ENCODE data around the gene BAZ2B. TPM values are rescaled to one million over a fixed set of nuclear protein-coding genes. Genes with fewer than 3 reads are reported as not detected.

The BAZ2B gene
- total and polyA plus RNA-seq, 9 of the 15 experiments (the other 6 are each of a cell fraction or from before 2014, with no cell fraction given) = 7.5 to 38.6 (median 19.8) TPM

GRCh38 chr2:159402790-159403189 lies 213.6 kb downstream of the BAZ2B start:
- Histone ChIP-seq H3K9ac (ENCODE audit: insufficient read depth in 1 of 2, low read depth in 2 of 2, low read length in 2 of 2) (no peak overlapping the region), H3K4me1 (replicated peaks in 1 of 2; ENCODE audit: control insufficient read depth in 2 of 2, insufficient read depth in 2 of 2, low read length in 2 of 2) (no peaks in the 10 kb centered on the region)
- intact Hi-C loops (cut with micrococcal nuclease) = no loop called here
- no peak for TF ChIP-seq ZFP30 (CRISPR knock-in tag; IDR thresholded peaks at IDR 0.05; ENCODE audit: borderline replicate concordance)
- TF ChIP-seq EZH2 (IDR thresholded peaks at IDR 0.05; ENCODE audit: borderline replicate concordance, low read depth, low read length) = no peak
- TF ChIP-seq MCM7 (IDR thresholded peaks at IDR 0.05) = no peak
- TF ChIP-seq ZBTB11 (CRISPR knock-in tag; IDR thresholded peaks at IDR 0.05) = no peak
- no peak for TF ChIP-seq NUFIP1 (IDR thresholded peaks at IDR 0.05; ENCODE audit: partially characterized antibody)
- no peak for TF ChIP-seq MEF2A (IDR thresholded peaks at IDR 0.05; ENCODE audit: control insufficient read depth, low read depth, low read length)
- TF ChIP-seq ZSCAN32 (CRISPR knock-in tag; IDR thresholded peaks at IDR 0.05) = no peak
- no peak for TF ChIP-seq THRA (IDR thresholded peaks at IDR 0.05)
- no peak for TF ChIP-seq TEAD1 (CRISPR knock-in tag; IDR thresholded peaks at IDR 0.05)
- no peak for TF ChIP-seq KLF13 (tag; IDR thresholded peaks at IDR 0.05; ENCODE audit: borderline replicate concordance, low read depth)
- TF ChIP-seq BRF2 (IDR thresholded peaks at IDR 0.05; ENCODE audit: borderline replicate concordance, insufficient read depth, insufficient read length) = no peak

More at GRCh38 chr2:159402790-159403189, 213.6 kb downstream of the BAZ2B start:
- ChIA-PET CTCF (ENCODE audit: low intra/inter-chr PET ratio) (no interaction called here), POLR2A (interaction anchor here (2.4 kb wide), 1 partner anchor 9 kb away, joined by 5 read pairs; no protein-coding TSS in a partner anchor)
- in situ Hi-C loops (cut with MboI) = no loop called here
- Histone ChIP-seq H3K36me3 (ENCODE audit: control insufficient read depth, insufficient read depth, low read length) (no peaks in the 10 kb centered on the region), H3K9me1 (ENCODE audit: control insufficient read depth, insufficient read depth, low read length) (no peaks in the 10 kb centered on the region), H3K27ac (ENCODE audit: extremely low read depth, low read depth, low read length) (no peak overlapping the region), H3K9me3 (replicated peaks; ENCODE audit: control insufficient read depth, insufficient read depth, low read depth, low read length) (no peaks in the 10 kb centered on the region), H3K27me3 (ENCODE audit: control insufficient read depth in 2 of 2, insufficient read depth in 2 of 2, low read length in 2 of 2) (no peaks in the 10 kb centered on the region), H3K4me2 (ENCODE audit: insufficient read depth, low read length) (no peak overlapping the region), H3K79me2 (ENCODE audit: control insufficient read depth, insufficient read depth, low read length) (no peaks in the 10 kb centered on the region), H2AFZ (ENCODE audit: low read depth, low read length) (no peak overlapping the region), H4K20me1 (replicated peaks; ENCODE audit: control insufficient read depth, insufficient read depth, low read length) (no peaks in the 10 kb centered on the region), H3K4me3 (no peak overlapping the region)
- FAIRE-seq (no peak), ATAC-seq (no peak), DNase-seq (ENCODE audit: extremely low read depth in 1 of 4, low spot score in 3 of 4) (no peak)
- no TSS peak for BruUV-seq (replicated peaks)
- 72% methylated on average over 2 of the region's 2 CpGs for WGBS (ENCODE audit: insufficient coverage, low coverage, missing lambda C conversion rate)

Measured in K562 (cell line).